ENCODE results near the gene SART1. TPM values are rescaled to one million over a fixed set of nuclear protein-coding genes. Genes with fewer than 3 reads are reported as not detected.

Gene SART1
- total RNA-seq, 4 donors from 2014 or later = 12.0 to 55.2 (median 33.3) TPM

DNA sequence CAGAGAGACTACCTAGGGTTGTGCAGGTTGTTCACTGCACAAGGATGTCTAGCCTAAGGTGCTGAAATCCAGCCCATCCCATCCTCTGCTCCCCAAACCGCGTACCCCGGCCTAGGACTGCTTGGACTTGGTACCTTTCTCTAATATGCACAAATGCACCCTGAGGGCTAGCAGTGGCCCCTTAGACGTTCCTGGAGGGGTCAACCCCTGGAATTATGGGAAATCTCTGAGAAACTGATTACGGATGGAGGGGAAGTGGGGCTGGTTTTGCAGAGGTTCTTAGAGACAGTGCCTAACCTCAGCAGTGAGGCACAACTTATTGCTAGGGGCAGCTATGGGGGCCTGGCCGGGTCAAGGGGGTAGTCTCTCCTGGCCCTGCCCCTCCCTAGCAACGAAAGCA is 45.1 kb upstream of the SART1 start:
- Histone ChIP-seq H3K27me3 (peaks cover 0 to 1% (median 0%) of the 10 kb centered on the region in 3 donors), H3K27ac (peak overlapping the region; percentile 86 to 98 (median 93)), H3K36me3 (peaks cover 0 to 6% of the 10 kb centered on the region in 2 donors), H3K9me3 (no peaks in the 10 kb centered on the region), H3K4me1 (peaks cover 51 to 53% of the 10 kb centered on the region in 2 donors), H3K4me3 (peak overlapping the region in 2 of 4 donors; percentile 1 to 17)
- in situ Hi-C loops (cut with MboI; ENCODE audit: low sequenced_read_pairs in 4 of 4) = no loop called here
- intact Hi-C loops (cut with DNase I; ENCODE audit: low total_unique reads) = loop anchor here (5.0 to 10.0 kb wide), 4 partner anchors 458 to 904 kb away; partner anchors contain the start of genes ARL2, SLC29A2 and SNX15
- ATAC-seq = no peak
- DNase-seq = no peak
- TF ChIP-seq POLR2A (IDR thresholded peaks at IDR 0.05) = no peak
- TF ChIP-seq, protein P1, sequence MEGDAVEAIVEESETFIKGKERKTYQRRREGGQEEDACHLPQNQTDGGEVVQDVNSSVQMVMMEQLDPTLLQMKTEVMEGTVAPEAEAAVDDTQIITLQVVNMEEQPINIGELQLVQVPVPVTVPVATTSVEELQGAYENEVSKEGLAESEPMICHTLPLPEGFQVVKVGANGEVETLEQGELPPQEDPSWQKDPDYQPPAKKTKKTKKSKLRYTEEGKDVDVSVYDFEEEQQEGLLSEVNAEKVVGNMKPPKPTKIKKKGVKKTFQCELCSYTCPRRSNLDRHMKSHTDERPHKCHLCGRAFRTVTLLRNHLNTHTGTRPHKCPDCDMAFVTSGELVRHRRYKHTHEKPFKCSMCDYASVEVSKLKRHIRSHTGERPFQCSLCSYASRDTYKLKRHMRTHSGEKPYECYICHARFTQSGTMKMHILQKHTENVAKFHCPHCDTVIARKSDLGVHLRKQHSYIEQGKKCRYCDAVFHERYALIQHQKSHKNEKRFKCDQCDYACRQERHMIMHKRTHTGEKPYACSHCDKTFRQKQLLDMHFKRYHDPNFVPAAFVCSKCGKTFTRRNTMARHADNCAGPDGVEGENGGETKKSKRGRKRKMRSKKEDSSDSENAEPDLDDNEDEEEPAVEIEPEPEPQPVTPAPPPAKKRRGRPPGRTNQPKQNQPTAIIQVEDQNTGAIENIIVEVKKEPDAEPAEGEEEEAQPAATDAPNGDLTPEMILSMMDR (IDR thresholded peaks at IDR 0.05 in 4 of 5, conservative IDR thresholded peaks at IDR 0.05 in 1 of 5) = no peak

DNA sequence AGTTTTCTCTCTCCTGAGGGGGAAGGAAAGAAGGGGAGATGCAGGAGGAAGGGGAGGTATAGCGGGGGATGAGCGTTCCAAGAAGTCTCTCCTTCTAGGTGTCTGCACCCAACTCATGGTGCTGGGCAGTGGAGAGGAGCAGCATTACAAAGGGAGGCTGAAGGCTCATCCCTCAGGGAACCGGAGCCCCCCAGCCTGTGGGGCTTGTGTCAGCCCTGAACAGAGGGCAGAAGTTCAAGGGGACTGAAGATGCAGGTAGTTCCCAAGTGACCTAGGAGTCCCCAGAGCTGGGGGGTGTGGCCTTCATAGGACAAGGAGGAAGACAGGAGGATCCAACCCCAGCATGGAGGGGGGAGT is 44.5 kb upstream of the SART1 start:
- H3K9me3 ChIP-seq = no peaks in the 10 kb centered on the region
- peaks cover 47 to 49% of the 10 kb centered on the region in 2 donors for H3K4me1 ChIP-seq
- peak overlapping the region; percentile 65 to 95 (median 82) for H3K4me3 ChIP-seq
- ATAC-seq (no peak), DNase-seq (no peak)
- peak overlapping the region; percentile 86 to 98 (median 93) for H3K27ac ChIP-seq
- H3K27me3 ChIP-seq = no peaks in the 10 kb centered on the region
- no peak for TF ChIP-seq POLR2A (IDR thresholded peaks at IDR 0.05)
- TF ChIP-seq, protein P1 (IDR thresholded peaks at IDR 0.05 in 4 of 5, conservative IDR thresholded peaks at IDR 0.05 in 1 of 5) = no peak
- in situ Hi-C loops (cut with MboI; ENCODE audit: low sequenced_read_pairs in 4 of 4) = no loop called here
- H3K36me3 ChIP-seq = peaks cover 0 to 13% of the 10 kb centered on the region in 2 donors
- intact Hi-C loops (cut with DNase I; ENCODE audit: low total_unique reads) = loop anchor here (5.0 to 10.0 kb wide), 4 partner anchors 458 to 905 kb away; partner anchors contain the start of genes ARL2, SLC29A2 and SNX15

DNA sequence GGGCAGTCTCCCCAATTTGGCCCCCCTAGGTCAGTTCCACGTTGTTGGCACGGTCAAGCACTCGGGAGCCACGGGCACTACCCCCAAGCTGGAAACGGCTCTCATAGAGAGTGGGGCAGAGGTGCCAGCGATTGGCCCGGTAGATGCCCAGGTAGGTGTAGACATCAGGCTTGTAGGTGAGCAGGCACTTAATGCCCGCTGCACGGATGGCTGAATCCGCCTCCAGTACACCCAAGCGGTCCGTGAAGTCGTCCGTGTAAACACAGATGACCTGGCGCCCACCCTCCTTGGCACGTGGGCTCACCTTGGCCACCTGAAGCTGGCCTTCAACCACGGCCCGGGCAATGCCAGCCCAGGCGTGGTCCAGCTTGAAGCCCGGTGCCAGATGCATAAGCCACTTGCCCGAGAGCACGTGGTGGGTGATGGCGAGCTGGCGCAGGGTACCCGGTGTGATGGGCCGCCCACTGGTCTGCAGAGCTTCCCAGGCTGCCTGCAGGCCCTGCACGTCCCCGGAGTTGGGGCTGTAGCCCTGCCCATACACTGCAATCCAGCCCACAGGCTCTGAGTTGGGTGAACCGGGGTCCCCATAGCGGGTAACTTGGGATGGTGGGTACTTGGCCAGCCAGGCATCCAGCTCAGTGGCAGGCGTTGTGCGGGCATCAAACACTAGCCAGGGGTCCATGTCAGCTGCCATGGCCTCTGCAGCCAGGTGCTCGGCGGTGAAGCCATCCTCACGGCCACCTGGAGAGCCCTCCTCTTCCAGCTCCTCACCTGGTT is 43.9 kb upstream of the SART1 start:
- peak in 1 of 2 donors; percentile 58 for DNase-seq
- peak overlapping the region; percentile 65 to 95 (median 82) for H3K4me3 ChIP-seq
- H3K27ac ChIP-seq = peak overlapping the region; percentile 86 to 98 (median 93)
- no peak for TF ChIP-seq POLR2A (IDR thresholded peaks at IDR 0.05)
- TF ChIP-seq, protein P1 (IDR thresholded peaks at IDR 0.05 in 4 of 5, conservative IDR thresholded peaks at IDR 0.05 in 1 of 5) = no peak
- in situ Hi-C loops (cut with MboI; ENCODE audit: low sequenced_read_pairs in 4 of 4) = no loop called here
- intact Hi-C loops (cut with DNase I; ENCODE audit: low total_unique reads) = loop anchor here (2.0 to 10.0 kb wide), 8 partner anchors 71 to 905 kb away; partner anchors contain the start of genes ARL2, BANF1, EIF1AD and RELA
- no peaks in the 10 kb centered on the region for H3K9me3 ChIP-seq
- peaks cover 0 to 18% of the 10 kb centered on the region in 2 donors for H3K36me3 ChIP-seq
- ATAC-seq = no peak
- H3K27me3 ChIP-seq = no peaks in the 10 kb centered on the region
- peaks cover 47 to 49% of the 10 kb centered on the region in 2 donors for H3K4me1 ChIP-seq

DNA sequence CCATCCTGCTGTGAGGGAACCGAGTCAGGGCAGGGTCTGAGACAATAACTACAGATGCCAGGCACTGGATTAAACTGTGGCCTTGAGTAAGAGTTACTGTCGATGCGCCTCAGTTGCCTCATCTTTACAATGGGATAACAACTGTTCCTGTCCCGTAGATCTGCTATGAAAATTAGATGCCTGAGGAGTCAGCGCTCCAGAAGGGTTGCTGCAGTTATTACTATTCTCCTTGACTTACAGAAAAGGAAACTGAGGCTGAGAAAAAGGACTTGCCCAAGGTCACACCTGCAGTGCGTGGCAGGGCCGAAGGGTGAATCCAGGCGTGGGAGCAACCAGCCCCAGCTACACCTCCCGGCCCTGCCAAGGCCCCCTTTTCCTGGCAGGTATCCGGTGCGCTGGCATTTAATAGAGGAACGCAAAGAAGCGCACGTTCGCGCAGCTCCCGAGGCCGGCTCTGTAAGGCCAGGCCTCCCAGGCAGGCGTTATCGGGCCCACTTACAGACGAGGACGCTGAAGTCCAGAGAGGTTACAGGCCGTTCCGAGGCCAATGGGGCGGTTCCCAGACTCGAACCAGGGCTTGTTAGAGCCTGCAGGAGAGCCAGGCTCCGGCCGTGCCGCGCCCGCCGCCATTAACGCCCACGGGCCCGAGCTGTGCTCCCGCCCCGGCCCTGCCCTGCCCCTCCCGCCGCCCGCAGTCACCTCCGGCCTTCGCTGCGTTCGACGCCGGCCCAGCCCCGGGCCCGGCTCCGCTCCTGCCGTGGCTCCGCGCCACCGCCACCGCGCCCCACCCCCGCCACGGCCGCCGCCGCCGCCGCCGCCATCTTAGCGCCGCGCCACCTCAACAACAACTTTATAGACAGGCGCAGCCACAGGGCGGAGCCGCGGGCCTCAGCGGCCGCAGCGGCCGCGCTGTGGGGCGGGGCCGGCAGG is 43.1 kb upstream of the SART1 start, which contains the start of gene C11orf68:
C11orf68 (minus strand) TSS at position 852 of the 930 bp plus-strand sequence; CDS start at position 821, 31 bp downstream.
- DNase-seq (peak in 1 of 2 donors; percentile 46), ATAC-seq (peak; percentile 57 to 61)
- in situ Hi-C loops (cut with MboI; ENCODE audit: low sequenced_read_pairs in 4 of 4) (no loop called here), intact Hi-C loops (cut with DNase I; ENCODE audit: low total_unique reads) (loop anchor here (1.0 to 10.0 kb wide), 12 partner anchors 30 to 906 kb away; partner anchors contain the start of genes ARL2, BANF1, EIF1AD and FIBP)
- peak; percentile 74 to 81 for TF ChIP-seq POLR2A (IDR thresholded peaks at IDR 0.05)
- TF ChIP-seq, protein P1 (IDR thresholded peaks at IDR 0.05 in 4 of 5, conservative IDR thresholded peaks at IDR 0.05 in 1 of 5) = peak in 1 of 5 experiments; percentile 8
- H3K27ac ChIP-seq = peak within 1 kb of the TSS; percentile 86 to 98 (median 94)
- H3K9me3 ChIP-seq = no peaks in the 10 kb centered on the region
- peak within 1 kb of the TSS; percentile 77 to 95 (median 92) for H3K4me3 ChIP-seq
- H3K27me3 ChIP-seq = no peaks in the 10 kb centered on the region
- peaks cover 0 to 26% of the 10 kb centered on the region in 2 donors for H3K36me3 ChIP-seq
- H3K4me1 ChIP-seq = peaks cover 47 to 49% of the 10 kb centered on the region in 2 donors

Data from gastrocnemius medialis (tissue), 4 donors.